Measurements from ENCODE around the gene P2RY8. TPM values are rescaled to one million over a fixed set of nuclear protein-coding genes. Genes with fewer than 3 reads are reported as not detected.

P2RY8 gene
- total and polyA plus RNA-seq, 10 of the 15 experiments (the other 5 are each of a cell fraction or from before 2014, with no cell fraction given), result 2.0 to 64.4 (median 36.5) TPM

GRCh38 chrX:1502241-1502640 lies 34.7 kb downstream of the P2RY8 start (continued):
- TF ChIP-seq, protein P1, sequence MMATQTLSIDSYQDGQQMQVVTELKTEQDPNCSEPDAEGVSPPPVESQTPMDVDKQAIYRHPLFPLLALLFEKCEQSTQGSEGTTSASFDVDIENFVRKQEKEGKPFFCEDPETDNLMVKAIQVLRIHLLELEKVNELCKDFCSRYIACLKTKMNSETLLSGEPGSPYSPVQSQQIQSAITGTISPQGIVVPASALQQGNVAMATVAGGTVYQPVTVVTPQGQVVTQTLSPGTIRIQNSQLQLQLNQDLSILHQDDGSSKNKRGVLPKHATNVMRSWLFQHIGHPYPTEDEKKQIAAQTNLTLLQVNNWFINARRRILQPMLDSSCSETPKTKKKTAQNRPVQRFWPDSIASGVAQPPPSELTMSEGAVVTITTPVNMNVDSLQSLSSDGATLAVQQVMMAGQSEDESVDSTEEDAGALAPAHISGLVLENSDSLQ (IDR thresholded peaks at IDR 0.05), result no peak
- TF ChIP-seq USF1 (IDR thresholded peaks at IDR 0.05; ENCODE audit: borderline replicate concordance, extremely low read length, insufficient read depth, low read depth, low read length) (peak; percentile 52), ASH2L (IDR thresholded peaks at IDR 0.05; ENCODE audit: borderline replicate concordance, low read depth) (no peak), WRNIP1 (IDR thresholded peaks at IDR 0.05; ENCODE audit: borderline replicate concordance, low read depth, low read length) (no peak), ATF3 (IDR thresholded peaks at IDR 0.05; ENCODE audit: borderline replicate concordance, extremely low read depth, low read depth, low read length) (no peak), DPF2 (IDR thresholded peaks at IDR 0.05) (peak; percentile 90), TBL1XR1 (IDR thresholded peaks at IDR 0.05; ENCODE audit: low read depth, low read length) (no peak), KDM1A (IDR thresholded peaks at IDR 0.05; ENCODE audit: borderline replicate concordance) (no peak), SRF (IDR thresholded peaks at IDR 0.05; ENCODE audit: low read depth in 2 of 2, low read length in 2 of 2) (no peak), TCF3 (IDR thresholded peaks at IDR 0.05; ENCODE audit: borderline replicate concordance, insufficient read depth, low read depth, low read length) (0 out of 2 replicates have a peak, but pooled peaks have one; percentile 32), KAT2A (conservative IDR thresholded peaks at IDR 0.05; ENCODE audit: control insufficient read depth, low read depth, low read length) (no peak), YY1 (IDR thresholded peaks at IDR 0.05; ENCODE audit: low read depth, low read length) (no peak), SKIL (IDR thresholded peaks at IDR 0.05; ENCODE audit: low read depth, poor library complexity, severe bottlenecking) (peak; percentile 69), ZNF384 (IDR thresholded peaks at IDR 0.05; ENCODE audit: borderline replicate concordance, low read depth, low read length) (peak; percentile 37; the same call in 1 of the 2 replicates), YBX1 (IDR thresholded peaks at IDR 0.05) (no peak), RBBP5 (conservative IDR thresholded peaks at IDR 0.05) (no peak), POLR2AphosphoS5 (IDR thresholded peaks at IDR 0.05; ENCODE audit: low read length) (no peak), PBX3 (IDR thresholded peaks at IDR 0.05; ENCODE audit: insufficient replicate concordance, low read depth, low read length) (no peak), MYC (IDR thresholded peaks at IDR 0.05; ENCODE audit: insufficient read depth, insufficient read length, insufficient replicate concordance, low read length, severe bottlenecking) (peak; percentile 26), RAD51 (IDR thresholded peaks at IDR 0.05) (peak; percentile 84)
- TF ChIP-seq, protein P2, sequence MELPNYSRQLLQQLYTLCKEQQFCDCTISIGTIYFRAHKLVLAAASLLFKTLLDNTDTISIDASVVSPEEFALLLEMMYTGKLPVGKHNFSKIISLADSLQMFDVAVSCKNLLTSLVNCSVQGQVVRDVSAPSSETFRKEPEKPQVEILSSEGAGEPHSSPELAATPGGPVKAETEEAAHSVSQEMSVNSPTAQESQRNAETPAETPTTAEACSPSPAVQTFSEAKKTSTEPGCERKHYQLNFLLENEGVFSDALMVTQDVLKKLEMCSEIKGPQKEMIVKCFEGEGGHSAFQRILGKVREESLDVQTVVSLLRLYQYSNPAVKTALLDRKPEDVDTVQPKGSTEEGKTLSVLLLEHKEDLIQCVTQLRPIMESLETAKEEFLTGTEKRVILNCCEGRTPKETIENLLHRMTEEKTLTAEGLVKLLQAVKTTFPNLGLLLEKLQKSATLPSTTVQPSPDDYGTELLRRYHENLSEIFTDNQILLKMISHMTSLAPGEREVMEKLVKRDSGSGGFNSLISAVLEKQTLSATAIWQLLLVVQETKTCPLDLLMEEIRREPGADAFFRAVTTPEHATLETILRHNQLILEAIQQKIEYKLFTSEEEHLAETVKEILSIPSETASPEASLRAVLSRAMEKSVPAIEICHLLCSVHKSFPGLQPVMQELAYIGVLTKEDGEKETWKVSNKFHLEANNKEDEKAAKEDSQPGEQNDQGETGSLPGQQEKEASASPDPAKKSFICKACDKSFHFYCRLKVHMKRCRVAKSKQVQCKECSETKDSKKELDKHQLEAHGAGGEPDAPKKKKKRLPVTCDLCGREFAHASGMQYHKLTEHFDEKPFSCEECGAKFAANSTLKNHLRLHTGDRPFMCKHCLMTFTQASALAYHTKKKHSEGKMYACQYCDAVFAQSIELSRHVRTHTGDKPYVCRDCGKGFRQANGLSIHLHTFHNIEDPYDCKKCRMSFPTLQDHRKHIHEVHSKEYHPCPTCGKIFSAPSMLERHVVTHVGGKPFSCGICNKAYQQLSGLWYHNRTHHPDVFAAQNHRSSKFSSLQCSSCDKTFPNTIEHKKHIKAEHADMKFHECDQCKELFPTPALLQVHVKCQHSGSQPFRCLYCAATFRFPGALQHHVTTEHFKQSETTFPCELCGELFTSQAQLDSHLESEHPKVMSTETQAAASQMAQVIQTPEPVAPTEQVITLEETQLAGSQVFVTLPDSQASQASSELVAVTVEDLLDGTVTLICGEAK (IDR thresholded peaks at IDR 0.05; ENCODE audit: borderline replicate concordance), result no peak
